IMR-90 (cell line): Measurements from ENCODE around the gene PLTP. TPM values are rescaled to one million over a fixed set of nuclear protein-coding genes. Genes with fewer than 3 reads are reported as not detected.

ENCODE experiments used
- ATAC-seq: fragments of 200-7000 bp; cut with Tn5 transposase; 2 replicates; pipeline ENCODE4 v1.9.1; 2020; ENCODE audit warnings: low read depth, mild to moderate bottlenecking, moderate library complexity
- BruUV-seq: library from RNA; stranded (reverse); fragments of 400-500 nt; replicated peaks from 2 replicates; lab custom pipeline; 2021; lab: Mats Ljungman, UMichigan
- CTCF ChIA-PET: fragments of 300-600 bp; formaldehyde crosslinking; extraction: SDS; loops from one replicate; lab custom pipeline; 2021; ENCODE audit warnings: antibody characterized with exemption; lab: Yijun Ruan, JAX
- POLR2A ChIA-PET: fragments of 300-600 bp; sonication (Branson Sonifier 250); formaldehyde crosslinking; loops from one replicate; lab custom pipeline; 2022; ENCODE audit warnings: antibody characterized with exemption; ENCODE audit not compliant: unreplicated experiment; lab: Charles Lee
- DNase-seq: peaks from one replicate; pipeline ENCODE4 v3.0.0; 2013
- H2AFZ ChIP-seq: replicated peaks from 2 replicates; pipeline ENCODE3; 2013; ENCODE audit warnings: low read length, mild to moderate bottlenecking; ENCODE audit not compliant: poor library complexity
- H2AK5ac ChIP-seq: 2 replicates; pipeline ENCODE4 v1.6.1; 2013; ENCODE audit warnings: low read depth, low read length, inconsistent platforms
- H2AK9ac ChIP-seq: replicated peaks from 2 replicates; pipeline ENCODE3; 2013; ENCODE audit warnings: mild to moderate bottlenecking, low read depth, low read length, moderate library complexity; ENCODE audit not compliant: poor library complexity
- H2BK120ac ChIP-seq: 2 replicates; pipeline ENCODE4 v1.6.1; 2013; ENCODE audit warnings: low read depth, low read length, inconsistent platforms
- H2BK15ac ChIP-seq: 3 replicates; pipeline ENCODE4 v1.6.1; 2013; ENCODE audit warnings: low read depth, low read length, inconsistent platforms
- H2BK20ac ChIP-seq: 2 replicates; pipeline ENCODE4 v1.6.1; 2013; ENCODE audit warnings: low read depth, mild to moderate bottlenecking, inconsistent platforms, low read length, moderate library complexity
- H2BK5ac ChIP-seq: 2 replicates; pipeline ENCODE4 v1.6.1; 2013; ENCODE audit warnings: mild to moderate bottlenecking, low read depth, low read length, inconsistent platforms; ENCODE audit not compliant: poor library complexity, severe bottlenecking
- H3K14ac ChIP-seq: replicated peaks from 2 replicates; pipeline ENCODE4 v1.6.1; 2013; ENCODE audit warnings: low read depth, low read length, inconsistent platforms
- H3K18ac ChIP-seq: 2 replicates; pipeline ENCODE4 v1.6.1; 2013; ENCODE audit warnings: low read depth, low read length, control low read depth
- H3K23ac ChIP-seq: 2 replicates; pipeline ENCODE4 v1.6.1; 2013; ENCODE audit warnings: low read depth, low read length, inconsistent platforms
- H3K27ac ChIP-seq: 2 replicates; pipeline ENCODE4 v1.5.1; 2013; ENCODE audit warnings: mild to moderate bottlenecking, control low read depth, low read length; ENCODE audit not compliant: insufficient read depth
- H3K27me3 ChIP-seq: 2 replicates; pipeline ENCODE4 v1.6.1; 2013; ENCODE audit warnings: low read length; ENCODE audit not compliant: control insufficient read depth, insufficient read depth
- H3K36me3 ChIP-seq: 2 replicates; pipeline ENCODE4 v1.6.1; 2013; ENCODE audit warnings: low read length, mixed read lengths; ENCODE audit not compliant: control insufficient read depth, insufficient read depth
- H3K4ac ChIP-seq: 2 replicates; pipeline ENCODE4 v1.6.1; 2013; ENCODE audit warnings: low read depth, low read length, inconsistent platforms
- H3K4me1 ChIP-seq: 2 replicates; pipeline ENCODE4 v1.6.1; 2013; ENCODE audit warnings: low read length, mixed read lengths; ENCODE audit not compliant: control insufficient read depth, insufficient read depth
- H3K4me2 ChIP-seq: 2 replicates; pipeline ENCODE4 v1.6.1; 2013; ENCODE audit warnings: low read depth, mild to moderate bottlenecking, control low read depth, low read length, moderate library complexity
- H3K4me3 ChIP-seq: 2 replicates; pipeline ENCODE4 v1.5.1; 2013; ENCODE audit warnings: low read depth, mild to moderate bottlenecking, control low read depth, low read length, moderate library complexity; ENCODE audit not compliant: insufficient read depth
- H3K56ac ChIP-seq: 2 replicates; pipeline ENCODE4 v1.6.1; 2013; ENCODE audit warnings: low read length, inconsistent platforms; ENCODE audit not compliant: insufficient read depth; ENCODE audit errors: extremely low read depth
- H3K79me1 ChIP-seq, 2 experiments: 2 replicates each; pipeline ENCODE4 v1.6.1; 2013; ENCODE audit warnings: low read length in 2 of 2, inconsistent platforms in 1 of 2, low read depth in 1 of 2
- H3K9ac ChIP-seq: 2 replicates; pipeline ENCODE4 v1.6.1; 2013; ENCODE audit warnings: low read depth, low read length, control low read depth
- H3K9me1 ChIP-seq: 2 replicates; pipeline ENCODE4 v1.6.1; 2013; ENCODE audit warnings: low read length, inconsistent platforms; ENCODE audit not compliant: insufficient read depth
- H3K9me3 ChIP-seq: 2 replicates; pipeline ENCODE4 v1.6.1; 2013; ENCODE audit warnings: low read length; ENCODE audit not compliant: control insufficient read depth, insufficient read depth
- H4K20me1 ChIP-seq: 2 replicates; pipeline ENCODE4 v1.6.1; 2013; ENCODE audit warnings: low read length, inconsistent platforms; ENCODE audit not compliant: insufficient read depth
- H4K5ac ChIP-seq: 2 replicates; pipeline ENCODE4 v1.6.1; 2013; ENCODE audit warnings: mild to moderate bottlenecking, low read depth, low read length, control low read depth
- H4K8ac ChIP-seq, 2 experiments: 2 replicates each; pipeline ENCODE4 v1.6.1; 2013; ENCODE audit warnings: low read depth in 2 of 2, low read length in 2 of 2, control low read depth in 1 of 2, inconsistent platforms in 1 of 2
- H4K91ac ChIP-seq: 2 replicates; pipeline ENCODE4 v1.6.1; 2013; ENCODE audit warnings: low read depth, low read length, inconsistent platforms; ENCODE audit not compliant: insufficient read depth
- CHD1 ChIP-seq: IDR thresholded peaks from 2 replicates; pipeline ENCODE4 v1.6.1; 2012; ENCODE audit warnings: low read depth, low read length, improper control_type of control experiment
- MXI1 ChIP-seq: IDR thresholded peaks from 2 replicates; pipeline ENCODE4 v1.6.1; 2012; ENCODE audit warnings: low read depth, mild to moderate bottlenecking, low read length, moderate library complexity, borderline replicate concordance
- RCOR1 ChIP-seq: IDR thresholded peaks from 2 replicates; pipeline ENCODE4 v1.6.1; 2012; ENCODE audit warnings: mild to moderate bottlenecking, low read length, improper control_type of control experiment; ENCODE audit not compliant: insufficient replicate concordance
- SMC3 ChIP-seq: fragments of 150-350 bp; IDR thresholded peaks from 2 replicates; pipeline ENCODE4 v1.6.1; 2016; ENCODE audit warnings: low read depth, mild to moderate bottlenecking, antibody characterized with exemption, low read length, moderate library complexity
- WGBS, 2 experiments: methylation state at CpG; one replicate each; pipeline versions ENCODE4 v1.1.5 to v1.1.7; 2013; ENCODE audit warnings: missing lambda C conversion rate in 2 of 2; ENCODE audit not compliant: insufficient read length in 1 of 2; ENCODE audit errors: extremely low coverage in 2 of 2; 5-methylcytosine and 5-hydroxymethylcytosine counted together
- dilution Hi-C: fragments of 300-500 bp; cut with HindIII; formaldehyde crosslinking; loops from one replicate; pipeline ENCODE4 v1.14.3; 2018; ENCODE audit warnings: low sequenced_read_pairs; ENCODE audit not compliant: unreplicated experiment
- in situ Hi-C: fragments of 300-500 bp; cut with MboI; formaldehyde crosslinking; loops from 3 replicates; pipeline ENCODE4 v1.14.3; 2019; ENCODE audit warnings: low sequenced_read_pairs, inconsistent platforms, mixed read lengths
- intact Hi-C: fragments of 100-400 bp; cut with micrococcal nuclease; formaldehyde crosslinking; loops from 2 replicates; pipeline ENCODE4 v1.10.0; 2022
- polyA plus RNA-seq, 3 experiments: library from polyadenylated mRNA; depleted of rRNA; stranded (reverse); fragments of >200 nt; gene quantifications; 2 replicates each; pipeline ENCODE4 v1.2.3, GENCODE V29; 2012; ENCODE audit warnings: low replicate concordance in 1 of 3
- total RNA-seq: library from RNA; depleted of rRNA; stranded (reverse); fragments of >200 nt; gene quantifications from 2 replicates; pipeline ENCODE4 v1.2.3, GENCODE V29; 2012

The PLTP gene
- total and polyA plus RNA-seq, 2 of the 4 experiments (the other 2 are of a cell fraction) = 5.4 to 55.8 TPM

DNA sequence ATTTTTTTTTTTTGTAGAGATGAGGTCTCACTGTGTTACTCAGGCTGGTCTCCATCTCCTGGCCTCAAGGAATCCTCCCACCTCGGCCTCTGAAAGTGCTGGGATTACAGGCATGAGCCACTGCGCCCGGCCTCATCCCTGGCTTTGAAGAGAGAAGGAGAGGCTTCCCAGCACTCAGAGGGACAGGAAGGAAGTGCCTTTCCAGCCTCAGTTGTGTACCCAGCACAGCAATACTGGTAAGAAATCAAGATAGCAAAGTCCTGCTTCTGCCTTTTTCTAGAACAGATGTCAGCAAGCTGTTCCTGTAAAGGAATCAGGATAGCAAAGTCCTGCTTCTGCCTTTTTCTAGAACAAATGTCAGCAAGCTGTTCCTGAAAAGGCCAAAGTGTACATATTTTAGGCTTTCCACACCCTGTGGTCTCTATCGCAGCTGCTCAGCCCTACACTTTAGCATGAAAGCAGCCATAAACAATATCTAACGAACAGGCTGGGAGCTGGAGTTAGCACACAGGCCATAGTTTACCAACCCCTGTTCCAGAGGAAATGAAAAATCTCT is 6.3 kb upstream of the PLTP start (continued):
- no peak for TF ChIP-seq CHD1

DNA sequence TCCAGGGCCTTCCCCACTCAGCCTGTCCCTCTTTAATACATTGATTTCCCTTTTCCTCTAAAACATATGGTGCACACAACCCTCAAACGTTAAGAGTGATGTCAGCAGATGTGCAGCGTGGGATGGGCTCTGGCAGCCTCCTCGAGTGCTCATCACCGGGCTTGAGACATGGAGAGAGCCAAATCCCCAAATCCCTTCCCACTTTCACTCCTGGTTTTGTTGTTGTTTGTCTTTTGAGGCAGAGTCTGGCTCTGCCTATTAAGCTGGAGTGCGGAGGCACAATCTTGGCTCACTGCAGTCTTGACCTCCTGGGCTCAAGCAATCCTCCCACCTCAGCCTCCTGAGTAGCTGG is 5.8 kb upstream of the PLTP start:
- Histone ChIP-seq H3K4me3 (no peak overlapping the region), H2BK15ac (no peak overlapping the region; the same call in 2 of the 3 replicates), H3K9ac (no peak overlapping the region), H3K9me3 (no peaks in the 10 kb centered on the region), H3K14ac (0 out of 2 replicates have a peak overlapping the region, but pooled peaks have one; percentile 16), H3K4me2 (no peak overlapping the region), H3K27ac (peak overlapping the region; percentile 89; the same call in 1 of the 2 replicates), H4K20me1 (no peaks in the 10 kb centered on the region), H3K56ac (no peak overlapping the region; the same call in 1 of the 2 replicates), H2AK5ac (peak overlapping the region; percentile 70; the same call in 1 of the 2 replicates), H3K9me1 (no peaks in the 10 kb centered on the region; the same call in 1 of the 2 replicates), H2BK120ac (no peak overlapping the region), H2AFZ (peak overlapping the region; percentile 35), H2BK5ac (no peak overlapping the region), H3K79me1 (no peaks in the 10 kb centered on the region), H4K8ac (peak overlapping the region; percentile 37 to 42; a peak in 3 of 4 replicates), H4K5ac (peak overlapping the region; percentile 57), H3K36me3 (no peaks in the 10 kb centered on the region), H2BK20ac (no peak overlapping the region), H3K4me1 (peaks cover 27% of the 10 kb centered on the region), H4K91ac (no peak overlapping the region), H3K18ac (peak overlapping the region; percentile 46; the same call in 1 of the 2 replicates), H2AK9ac (no peak overlapping the region), H3K23ac (0 out of 2 replicates have a peak overlapping the region, but pooled peaks have one; percentile 13), H3K4ac (peak overlapping the region; percentile 24), H3K27me3 (no peaks in the 10 kb centered on the region)
- dilution Hi-C loops = no loop called here
- in situ Hi-C loops = loop anchor here (25.0 kb wide), 1 partner anchor 580 kb away; the partner anchor contains the start of gene SDC4
- no peak for ATAC-seq
- intact Hi-C loops = no loop called here
- ChIA-PET CTCF (no interaction called here), POLR2A (no interaction called here)
- TF ChIP-seq MXI1 = no peak
- TF ChIP-seq SMC3 = no peak
- no peak for TF ChIP-seq RCOR1
- peak; percentile 75 for DNase-seq
- no TSS peak for BruUV-seq
- WGBS, 2 experiments = no CpG with 5 or more reads among the region's 5 CpGs
